GM21360 (cell line): ENCODE data around the gene NDST3.
A peak's percentile ranks its signal among the peaks of the same experiment; 100 is the strongest.

Experiments used
- ATAC-seq: cut with Tn5 transposase; IDR thresholded peaks from one replicate; pipeline ENCODE4 v1.9.1; 2021; ENCODE audit warnings: mild to moderate bottlenecking, moderate library complexity; ENCODE audit not compliant: unreplicated experiment

Gene NDST3

GRCh38 chr4:118034053-118034785 is at the start of gene NDST3:
Gene NDST3, plus strand, starts transcription at chr4:118034486. Its CDS starts 19,425 bp downstream, at chr4:118053911.
- ATAC-seq: peak; percentile 78

- ATAC-seq: no peak
Observed at GRCh38 chr4:117986321-117986720, 48.0 kb upstream of the NDST3 start.

GRCh38 chr4:117987464-117987863 is 46.8 kb upstream of the NDST3 start:
- ATAC-seq: no peak

- ATAC-seq: no peak
Observed at GRCh38 chr4:117996891-117997290, 37.4 kb upstream of the NDST3 start.

- ATAC-seq: no peak
Observed at GRCh38 chr4:118004088-118004487, 30.2 kb upstream of the NDST3 start.

- ATAC-seq: no peak
Observed at GRCh38 chr4:118005883-118006282, 28.4 kb upstream of the NDST3 start.

- ATAC-seq: no peak
Observed at GRCh38 chr4:118012142-118012541, 22.1 kb upstream of the NDST3 start.

GRCh38 chr4:118014831-118015230 is 19.5 kb upstream of the NDST3 start:
- ATAC-seq: no peak

- ATAC-seq: no peak
Observed at GRCh38 chr4:118018381-118019145, 15.7 kb upstream of the NDST3 start.

- no peak for ATAC-seq
Observed at GRCh38 chr4:118026806-118027205, 7.5 kb upstream of the NDST3 start.

- ATAC-seq: no peak
Observed at GRCh38 chr4:118029224-118029623, 5.1 kb upstream of the NDST3 start.

- ATAC-seq: no peak
Observed at GRCh38 chr4:118032691-118033090, 1.6 kb upstream of the NDST3 start.

- no peak for ATAC-seq
Observed at GRCh38 chr4:118033148-118034052, 886 bp upstream of the NDST3 start.

GRCh38 chr4:118035309-118035708 is 1.0 kb downstream of the NDST3 start:
- no peak for ATAC-seq

GRCh38 chr4:118036336-118036735 is 2.0 kb downstream of the NDST3 start:
- no peak for ATAC-seq

- ATAC-seq: no peak
Observed at GRCh38 chr4:118037955-118038354, 3.7 kb downstream of the NDST3 start.

GRCh38 chr4:118046323-118046722 is 12.0 kb downstream of the NDST3 start:
- no peak for ATAC-seq

GRCh38 chr4:118047043-118047442 is 12.8 kb downstream of the NDST3 start:
- ATAC-seq: no peak

- ATAC-seq: no peak
Observed at GRCh38 chr4:118058955-118059354, 24.7 kb downstream of the NDST3 start.

GRCh38 chr4:118059397-118059796 is 25.1 kb downstream of the NDST3 start:
- no peak for ATAC-seq
